H1 (cell line): ENCODE measurements around the gene NUDT6. TPM values are rescaled to one million over a fixed set of nuclear protein-coding genes. Genes with fewer than 3 reads are reported as not detected.

ENCODE experiments used
- CTCF ChIA-PET: fragments of 300-600 bp; sonication (Branson Sonifier 250); formaldehyde crosslinking; loops from one replicate; lab custom pipeline; 2021; ENCODE audit not compliant: partially characterized antibody; lab: Charles Lee
- POLR2A ChIA-PET: fragments of 300-600 bp; sonication (Branson Sonifier 250); formaldehyde crosslinking; loops from one replicate; lab custom pipeline; 2021; ENCODE audit warnings: inconsistent platforms; ENCODE audit not compliant: partially characterized antibody; lab: Charles Lee
- DNase-seq, 2 experiments: peaks; one replicate each; pipeline versions ENCODE4 v3.0.0 to v3.0.0-alpha.2; 2010 to 2022; ENCODE audit warnings: low spot score in 2 of 2, low read depth in 1 of 2, mixed read lengths in 1 of 2
- FAIRE-seq: peaks from 2 replicates; lab custom pipeline; 2011; peaks lifted over from hg19 to GRCh38; lab: Jason Lieb, UNC
- H2AFZ ChIP-seq: 2 replicates; pipeline ENCODE4 v1.8.1; 2012; ENCODE audit warnings: low read length, inconsistent platforms
- H2AK5ac ChIP-seq: 2 replicates; pipeline ENCODE4 v1.6.1; 2013; ENCODE audit warnings: low read depth, low read length
- H2BK120ac ChIP-seq: replicated peaks from 2 replicates; pipeline ENCODE3; 2013; ENCODE audit warnings: low read depth, low read length, inconsistent platforms
- H2BK12ac ChIP-seq: 2 replicates; pipeline ENCODE4 v1.6.1; 2013; ENCODE audit warnings: low read depth, low read length
- H2BK15ac ChIP-seq: 2 replicates; pipeline ENCODE4 v1.6.1; 2013; ENCODE audit warnings: low read length
- H2BK20ac ChIP-seq: 2 replicates; pipeline ENCODE4 v1.6.1; 2013; ENCODE audit warnings: low read length
- H2BK5ac ChIP-seq: 2 replicates; pipeline ENCODE4 v1.6.1; 2013; ENCODE audit warnings: low read depth, low read length
- H3K14ac ChIP-seq: 2 replicates; pipeline ENCODE4 v1.6.1; 2013; ENCODE audit warnings: inconsistent platforms; ENCODE audit not compliant: insufficient read length
- H3K18ac ChIP-seq: 2 replicates; pipeline ENCODE4 v1.6.1; 2013; ENCODE audit warnings: low read length; ENCODE audit errors: extremely low read depth
- H3K23ac ChIP-seq: 2 replicates; pipeline ENCODE4 v1.6.1; 2013; ENCODE audit warnings: inconsistent platforms; ENCODE audit not compliant: insufficient read length
- H3K23me2 ChIP-seq: 2 replicates; pipeline ENCODE4 v1.6.1; 2013; ENCODE audit warnings: low read depth, low read length
- H3K27ac ChIP-seq: 2 replicates; pipeline ENCODE4 v1.6.1; 2011; ENCODE audit warnings: low read depth, low read length, inconsistent platforms
- H3K27me3 ChIP-seq, 4 experiments: replicated peaks in 1 of 4; 1 replicate in 1 of 4; 2 replicates in 3 of 4; pipeline versions ENCODE4 v1.6.1 to v1.8.1; 2011 to 2013; ENCODE audit warnings: low read length in 3 of 4, mild to moderate bottlenecking in 3 of 4, inconsistent platforms in 2 of 4, mixed read lengths in 2 of 4, moderate library complexity in 1 of 4; ENCODE audit not compliant: control insufficient read depth in 3 of 4, insufficient read depth in 3 of 4; ENCODE audit errors: extremely low read depth in 1 of 4
- H3K36me3 ChIP-seq, 4 experiments: 2 replicates each; pipeline versions ENCODE4 v1.6.1 to v1.8.1; 2011 to 2013; ENCODE audit warnings: mild to moderate bottlenecking in 4 of 4, low read length in 3 of 4, moderate library complexity in 2 of 4, control low read depth in 1 of 4, inconsistent platforms in 1 of 4; ENCODE audit not compliant: insufficient read depth in 4 of 4, control insufficient read depth in 2 of 4
- H3K4ac ChIP-seq: replicated peaks from 2 replicates; pipeline ENCODE3; 2013; ENCODE audit warnings: low read length, low read depth, mixed read lengths, inconsistent platforms; ENCODE audit not compliant: insufficient read length
- H3K4me1 ChIP-seq, 4 experiments: replicated peaks in 1 of 4; 1 replicate in 1 of 4; 2 replicates in 3 of 4; pipeline versions ENCODE4 v1.6.1 to v1.8.1; 2011 to 2013; ENCODE audit warnings: low read length in 3 of 4, inconsistent platforms in 2 of 4, mixed read lengths in 1 of 4; ENCODE audit not compliant: insufficient read depth in 4 of 4, control insufficient read depth in 3 of 4
- H3K4me2 ChIP-seq, 2 experiments: 2 replicates each; pipeline versions ENCODE4 v1.6.1 to v1.8.1; 2011 to 2013; ENCODE audit warnings: low read depth in 2 of 2, low read length in 2 of 2, control low read depth in 1 of 2, inconsistent platforms in 1 of 2, mild to moderate bottlenecking in 1 of 2; ENCODE audit not compliant: insufficient read depth in 1 of 2
- H3K4me3 ChIP-seq, 4 experiments: fragments of 200-600, 300-600 bp in 1 of 4; sonication (generic), shearing (Covaris generic), sonication (Bioruptor Twin) in 1 of 4; 2 replicates each; pipeline versions ENCODE4 v1.5.1 to v1.8.1; 2011 to 2016; ENCODE audit warnings: low read length in 4 of 4, low read depth in 3 of 4, control low read depth in 2 of 4, inconsistent platforms in 2 of 4, mild to moderate bottlenecking in 2 of 4, mixed read lengths in 1 of 4, moderate library complexity in 1 of 4; ENCODE audit not compliant: insufficient read depth in 2 of 4; ENCODE audit errors: extremely low read depth in 1 of 4
- H3K56ac ChIP-seq: replicated peaks from 2 replicates; pipeline ENCODE3; 2013; ENCODE audit warnings: low read depth, mild to moderate bottlenecking, mixed read lengths, low read length, inconsistent platforms; ENCODE audit not compliant: insufficient read length
- H3K79me1 ChIP-seq: 2 replicates; pipeline ENCODE4 v1.6.1; 2013; ENCODE audit warnings: low read depth, low read length, control low read depth
- H3K79me2 ChIP-seq, 2 experiments: 2 replicates each; pipeline versions ENCODE4 v1.6.1 to v1.8.1; 2012 to 2013; ENCODE audit warnings: low read length in 2 of 2, mild to moderate bottlenecking in 2 of 2, inconsistent platforms in 1 of 2; ENCODE audit not compliant: insufficient read depth in 2 of 2, control insufficient read depth in 1 of 2
- H3K9ac ChIP-seq, 4 experiments: replicated peaks in 1 of 4; 1 replicate in 1 of 4; 2 replicates in 3 of 4; pipeline versions ENCODE4 v1.6.1 to v1.8.1; 2011 to 2013; ENCODE audit warnings: low read depth in 3 of 4, low read length in 3 of 4, control low read depth in 2 of 4, mild to moderate bottlenecking in 2 of 4, moderate library complexity in 2 of 4, inconsistent platforms in 1 of 4; ENCODE audit errors: extremely low read depth in 1 of 4
- H3K9me3 ChIP-seq, 2 experiments: 2 replicates each; pipeline versions ENCODE4 v1.6.1 to v1.8.1; 2012 to 2013; ENCODE audit warnings: mild to moderate bottlenecking in 2 of 2, moderate library complexity in 2 of 2, control low read depth in 1 of 2, inconsistent platforms in 1 of 2, low read depth in 1 of 2, low read length in 1 of 2, mixed read lengths in 1 of 2; ENCODE audit not compliant: insufficient read depth in 2 of 2
- H4K20me1 ChIP-seq, 2 experiments: replicated peaks in 1 of 2; 2 replicates each; pipeline versions ENCODE3 to v1.8.1; 2011 to 2013; ENCODE audit warnings: inconsistent platforms in 2 of 2, low read length in 2 of 2, mild to moderate bottlenecking in 1 of 2; ENCODE audit not compliant: insufficient read depth in 2 of 2, control insufficient read depth in 1 of 2
- H4K5ac ChIP-seq: 2 replicates; pipeline ENCODE4 v1.6.1; 2013; ENCODE audit warnings: low read length, low read depth, mixed read lengths, inconsistent platforms; ENCODE audit not compliant: insufficient read length
- H4K8ac ChIP-seq: 2 replicates; pipeline ENCODE4 v1.8.0; 2013; ENCODE audit warnings: mild to moderate bottlenecking, moderate library complexity, low read length, inconsistent platforms; ENCODE audit not compliant: insufficient read depth; ENCODE audit errors: extremely low read depth
- H4K91ac ChIP-seq: replicated peaks from 2 replicates; pipeline ENCODE3; 2013; ENCODE audit warnings: low read length, mixed read lengths, inconsistent platforms; ENCODE audit not compliant: insufficient read length
- CEBPB ChIP-seq: IDR thresholded peaks from 2 replicates; pipeline ENCODE4 v1.6.1; 2012; ENCODE audit warnings: low read depth, low read length
- EGR1 ChIP-seq: IDR thresholded peaks from 2 replicates; pipeline ENCODE4 v1.6.1; 2011; ENCODE audit warnings: low read depth, low read length, borderline replicate concordance
- NANOG ChIP-seq: IDR thresholded peaks from 2 replicates; pipeline ENCODE4 v1.6.1; 2011; ENCODE audit warnings: low read length, low read depth, mild to moderate bottlenecking, inconsistent platforms; ENCODE audit not compliant: insufficient read depth, poor library complexity, severe bottlenecking
- POLR2A ChIP-seq, 2 experiments: IDR thresholded peaks; 1 replicate in 1 of 2; 2 replicates in 1 of 2; pipeline ENCODE4 v1.6.1; 2011; ENCODE audit warnings: low read depth in 2 of 2, low read length in 2 of 2, mild to moderate bottlenecking in 2 of 2; ENCODE audit errors: control extremely low read depth in 1 of 2
- RFX5 ChIP-seq: IDR thresholded peaks from 2 replicates; pipeline ENCODE4 v1.6.1; 2011; ENCODE audit warnings: low read depth, low read length, improper control_type of control experiment, borderline replicate concordance
- RXRA ChIP-seq: IDR thresholded peaks from 2 replicates; pipeline ENCODE4 v1.6.1; 2011; ENCODE audit warnings: low read depth, mild to moderate bottlenecking, low read length, moderate library complexity; ENCODE audit not compliant: insufficient read depth
- SAP30 ChIP-seq: fragments of 300-600 bp; sonication (generic); IDR thresholded peaks from 2 replicates; pipeline ENCODE4 v1.7.1; 2012; ENCODE audit warnings: low read length, moderate library complexity, mild to moderate bottlenecking, inconsistent platforms; ENCODE audit not compliant: insufficient read depth, insufficient replicate concordance
- SIRT6 ChIP-seq: IDR thresholded peaks from one replicate; pipeline ENCODE4 v1.7.1; 2012; ENCODE audit warnings: low read length, inconsistent platforms
- SP4 ChIP-seq: IDR thresholded peaks from 2 replicates; pipeline ENCODE4 v1.6.1; 2012; ENCODE audit warnings: low read length, inconsistent platforms
- SUZ12 ChIP-seq: fragments of 200-600 bp; sonication (generic); IDR thresholded peaks from 2 replicates; pipeline ENCODE4 v1.6.1; 2012; ENCODE audit warnings: mild to moderate bottlenecking, inconsistent platforms, low read length, moderate library complexity, mixed read lengths
- TBP ChIP-seq: IDR thresholded peaks from 2 replicates; pipeline ENCODE4 v1.6.1; 2011; ENCODE audit warnings: low read depth, low read length, improper control_type of control experiment
- WGBS, 2 experiments: shearing (Covaris generic) in 1 of 2; methylation state at CpG; one replicate each; pipeline versions ENCODE4 v1.1.6 to v1.1.7; 2013 to 2015; ENCODE audit warnings: low lambda C conversion rate in 2 of 2, mixed read lengths in 2 of 2, inconsistent platforms in 1 of 2, low coverage in 1 of 2, missing lambda C conversion rate in 1 of 2; ENCODE audit not compliant: insufficient replicate concordance in 2 of 2, insufficient coverage in 1 of 2, insufficient read length in 1 of 2; ENCODE audit errors: extremely low coverage in 1 of 2, missing lambda C conversion rate in 1 of 2; 5-methylcytosine and 5-hydroxymethylcytosine counted together
- polyA plus RNA-seq, 7 experiments: library from polyadenylated mRNA; depleted of rRNA in 3 of 7; stranded (reverse) in 5 of 7; unstranded in 2 of 7; fragments of >200 nt in 5 of 7; fragments of 200-250 nt in 2 of 7; gene quantifications; 1 replicate in 5 of 7; 2 replicates in 1 of 7; 4 replicates in 1 of 7; pipeline versions ENCODE4 v1.2.1 to v1.2.3, GENCODE V29; 2011 to 2013; ENCODE audit warnings: missing spikeins in 2 of 7, mixed read lengths in 2 of 7
- total RNA-seq: library from RNA; stranded (reverse); fragmentation: NEBNext Ultra II Directional; extraction: Animal tissue kit (Norgen Biotek cat#: 25700); gene quantifications from 2 replicates; pipeline ENCODE4 v1.2.1, GENCODE V29; 2021
- TF ChIP-seq, protein P1 (sequence below), 3 experiments: IDR thresholded peaks; 1 replicate in 2 of 3; 2 replicates in 1 of 3; pipeline versions ENCODE4 v1.5.1 to v1.6.1; 2011; ENCODE audit warnings: low read length in 3 of 3, mild to moderate bottlenecking in 3 of 3, inconsistent platforms in 2 of 3, low read depth in 1 of 3, moderate library complexity in 1 of 3; ENCODE audit not compliant: insufficient read depth in 1 of 3; ENCODE audit errors: control extremely low read depth in 1 of 3

The NUDT6 gene
- total and polyA plus RNA-seq, 2 of the 8 experiments (the other 6 are each of a cell fraction or from before 2014, with no cell fraction given) = 5.0 to 12.4 TPM

DNA sequence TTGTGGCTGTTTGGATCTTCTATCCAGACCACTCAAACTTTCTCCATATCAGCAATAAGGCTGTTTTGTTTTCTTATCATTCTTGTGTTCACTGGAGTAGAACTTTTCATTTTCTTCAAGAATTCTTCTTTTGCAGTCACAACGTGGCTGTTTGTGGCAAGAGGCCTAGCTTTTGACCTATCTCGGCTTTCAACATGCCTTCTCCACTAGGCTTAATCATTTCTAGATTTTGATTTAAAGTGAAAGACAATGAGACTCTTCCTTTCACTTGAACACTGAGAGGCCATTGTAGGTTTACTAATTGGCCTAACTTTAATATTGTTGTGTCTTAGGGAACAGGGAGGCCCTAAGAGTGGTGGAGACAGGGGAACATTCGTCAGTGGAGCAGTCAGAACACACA, 76.6 kb downstream of the NUDT6 start:
- peak overlapping the region in 1 of 2 experiments; percentile 33; a peak in 1 of 4 replicates for H3K4me2 ChIP-seq
- H3K79me2 ChIP-seq = peaks cover 54 to 99% of the 10 kb centered on the region in 2 experiments
- FAIRE-seq = no peak
- TF ChIP-seq SIRT6 (no peak), SP4 (no peak), NANOG (no peak), RXRA (no peak), POLR2A (IDR thresholded peaks at IDR 0.05; ENCODE audit: control extremely low read depth in 1 of 2, low read depth in 2 of 2, low read length in 2 of 2) (no peak), EGR1 (no peak), RFX5 (no peak), SAP30 (no peak), CEBPB (no peak), TBP (no peak), SUZ12 (no peak)
- TF ChIP-seq, protein P1, sequence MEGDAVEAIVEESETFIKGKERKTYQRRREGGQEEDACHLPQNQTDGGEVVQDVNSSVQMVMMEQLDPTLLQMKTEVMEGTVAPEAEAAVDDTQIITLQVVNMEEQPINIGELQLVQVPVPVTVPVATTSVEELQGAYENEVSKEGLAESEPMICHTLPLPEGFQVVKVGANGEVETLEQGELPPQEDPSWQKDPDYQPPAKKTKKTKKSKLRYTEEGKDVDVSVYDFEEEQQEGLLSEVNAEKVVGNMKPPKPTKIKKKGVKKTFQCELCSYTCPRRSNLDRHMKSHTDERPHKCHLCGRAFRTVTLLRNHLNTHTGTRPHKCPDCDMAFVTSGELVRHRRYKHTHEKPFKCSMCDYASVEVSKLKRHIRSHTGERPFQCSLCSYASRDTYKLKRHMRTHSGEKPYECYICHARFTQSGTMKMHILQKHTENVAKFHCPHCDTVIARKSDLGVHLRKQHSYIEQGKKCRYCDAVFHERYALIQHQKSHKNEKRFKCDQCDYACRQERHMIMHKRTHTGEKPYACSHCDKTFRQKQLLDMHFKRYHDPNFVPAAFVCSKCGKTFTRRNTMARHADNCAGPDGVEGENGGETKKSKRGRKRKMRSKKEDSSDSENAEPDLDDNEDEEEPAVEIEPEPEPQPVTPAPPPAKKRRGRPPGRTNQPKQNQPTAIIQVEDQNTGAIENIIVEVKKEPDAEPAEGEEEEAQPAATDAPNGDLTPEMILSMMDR (IDR thresholded peaks at IDR 0.05; ENCODE audit: control extremely low read depth in 1 of 3, insufficient read depth in 1 of 3, low read depth in 1 of 3, low read length in 3 of 3) = no peak

More for the DNA sequence above, 76.6 kb downstream of the NUDT6 start:
- ChIA-PET POLR2A (interaction anchor here (1.0 to 19.7 kb wide), 4 partner anchors 8 to 58 kb away, joined by 3 to 278 read pairs (median 34); partner anchors contain the start of gene FGF2), CTCF (interaction anchor here (1.3 to 2.1 kb wide), 3 partner anchors 15 to 88 kb away, joined by 3 to 9 read pairs (median 3); no protein-coding TSS in a partner anchor)
- Histone ChIP-seq H3K4me3 (no peak overlapping the region), H2BK5ac (no peak overlapping the region), H4K20me1 (peaks cover 25 to 31% of the 10 kb centered on the region in 2 experiments), H4K8ac (no peak overlapping the region), H3K27ac (no peak overlapping the region), H2AK5ac (no peak overlapping the region), H3K4me1 (peaks cover 3 to 33% (median 15%) of the 10 kb centered on the region in 4 experiments; a peak in 6 of 7 replicates), H3K36me3 (peaks cover 0 to 64% (median 14%) of the 10 kb centered on the region in 4 experiments; a peak in 5 of 8 replicates), H3K14ac (no peak overlapping the region), H2BK15ac (no peak overlapping the region), H2BK20ac (no peak overlapping the region), H3K18ac (no peak overlapping the region), H3K27me3 (no peaks in the 10 kb centered on the region), H2AFZ (no peak overlapping the region), H3K23ac (no peak overlapping the region), H4K5ac (no peak overlapping the region), H3K79me1 (peaks cover 13% of the 10 kb centered on the region), H3K4ac (no peak overlapping the region), H3K56ac (no peak overlapping the region), H4K91ac (no peak overlapping the region), H3K9me3 (no peaks in the 10 kb centered on the region), H2BK120ac (no peak overlapping the region), H3K23me2 (no peaks in the 10 kb centered on the region), H3K9ac (no peak overlapping the region), H2BK12ac (no peak overlapping the region)
- DNase-seq = no peak
- 86% methylated on average over 3 of the region's 3 CpGs; no CpG with 5 or more reads in 1 of the 2 experiments for WGBS, 2 experiments
